Urothelium cell line (cell line): ENCODE results near the gene TIMP2.

Experiments used
- DNase-seq: peaks from one replicate; pipeline ENCODE4 v3.0.0; 2011; ENCODE audit warnings: low spot score, mixed read lengths
- FAIRE-seq: peaks from 2 replicates; lab custom pipeline; 2011; peaks lifted over from hg19 to GRCh38; lab: Jason Lieb, UNC

The TIMP2 gene

DNA sequence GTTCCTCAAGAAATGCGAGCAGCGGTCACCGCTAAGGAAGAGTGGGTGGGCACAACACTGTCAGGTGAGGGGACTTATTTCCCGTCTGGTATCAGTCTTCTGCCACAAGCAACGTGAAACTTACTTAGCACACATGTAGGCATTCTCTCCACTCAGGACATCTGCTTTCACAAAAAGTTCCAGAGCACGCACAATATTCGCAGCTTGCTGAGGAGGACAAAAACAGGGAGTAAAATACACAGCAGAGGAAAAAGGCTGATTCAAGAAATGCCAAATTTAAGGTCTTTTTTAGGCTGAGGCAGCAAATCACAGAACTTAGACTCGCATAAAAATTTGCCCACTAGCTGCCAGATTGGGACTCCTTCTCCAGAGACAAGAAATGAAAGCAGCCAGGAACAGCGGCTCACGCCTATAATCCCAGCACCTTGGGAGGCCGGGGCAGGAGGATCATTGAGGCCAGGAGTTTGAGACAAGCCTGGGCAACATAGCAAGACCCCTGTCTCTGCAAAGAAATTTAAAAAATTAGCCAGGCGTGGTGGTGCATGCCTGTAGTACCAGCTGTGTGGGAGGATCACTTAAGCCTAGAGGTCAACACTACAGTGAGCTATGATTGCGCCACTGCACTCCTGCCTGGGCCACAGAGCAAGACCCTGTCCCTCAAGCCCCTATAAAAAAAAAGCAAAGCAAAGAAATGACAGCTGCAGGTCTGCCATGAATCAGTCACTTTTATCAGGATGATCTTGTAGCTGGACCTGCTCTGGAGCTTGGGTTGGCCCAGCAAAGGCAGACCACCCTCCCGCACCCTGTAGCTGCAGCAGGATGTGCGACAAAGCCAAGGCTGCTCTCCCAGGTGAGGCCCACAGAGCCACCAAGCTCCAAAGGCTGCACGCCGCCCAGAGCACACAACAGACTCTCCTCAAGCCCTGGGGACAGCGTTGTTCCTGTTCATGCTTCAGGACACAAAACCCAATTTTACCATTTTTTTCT is 105.1 kb downstream of the TIMP2 start:
- no peak for DNase-seq
- FAIRE-seq = no peak

DNA sequence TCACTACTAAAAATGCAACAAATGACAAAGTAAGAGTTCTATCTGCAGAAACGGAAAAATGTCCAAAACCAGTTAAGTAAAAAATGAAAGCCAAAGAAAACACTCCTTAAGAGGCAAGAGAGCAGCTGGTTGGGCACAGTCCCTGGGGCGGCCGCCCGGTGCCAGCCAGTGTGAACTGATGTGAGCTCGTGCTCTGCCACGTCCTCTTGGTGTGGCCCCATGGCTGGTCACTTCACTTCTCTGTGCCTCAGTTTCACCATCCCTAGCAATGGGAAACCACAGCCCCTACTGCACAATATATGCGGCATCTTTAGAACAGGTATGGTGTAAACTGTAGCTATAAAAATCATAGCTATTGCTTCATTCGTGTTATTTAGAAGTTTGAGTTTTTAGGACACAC is 105.8 kb downstream of the TIMP2 start:
- FAIRE-seq = no peak
- DNase-seq = no peak

DNA sequence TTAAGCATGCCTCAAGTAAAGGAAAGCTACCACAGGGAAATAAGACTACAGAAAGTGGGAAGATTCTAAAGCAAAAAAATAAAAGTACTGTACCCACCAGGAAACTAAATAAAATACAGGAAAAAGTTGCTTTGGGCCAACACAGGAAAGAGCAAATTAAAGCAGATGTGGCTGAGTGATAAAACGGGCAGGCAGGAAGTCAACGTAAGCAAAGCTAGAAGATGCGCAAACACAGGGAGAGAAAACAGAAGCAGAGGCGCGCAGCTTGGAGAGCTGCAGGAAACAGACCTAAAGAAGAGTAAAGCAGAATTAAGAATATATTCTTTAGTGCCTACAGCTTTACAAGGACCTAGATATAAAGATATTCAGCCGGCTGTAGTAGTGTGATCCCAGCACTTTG is 106.3 kb downstream of the TIMP2 start:
- FAIRE-seq (no peak), DNase-seq (no peak)

DNA sequence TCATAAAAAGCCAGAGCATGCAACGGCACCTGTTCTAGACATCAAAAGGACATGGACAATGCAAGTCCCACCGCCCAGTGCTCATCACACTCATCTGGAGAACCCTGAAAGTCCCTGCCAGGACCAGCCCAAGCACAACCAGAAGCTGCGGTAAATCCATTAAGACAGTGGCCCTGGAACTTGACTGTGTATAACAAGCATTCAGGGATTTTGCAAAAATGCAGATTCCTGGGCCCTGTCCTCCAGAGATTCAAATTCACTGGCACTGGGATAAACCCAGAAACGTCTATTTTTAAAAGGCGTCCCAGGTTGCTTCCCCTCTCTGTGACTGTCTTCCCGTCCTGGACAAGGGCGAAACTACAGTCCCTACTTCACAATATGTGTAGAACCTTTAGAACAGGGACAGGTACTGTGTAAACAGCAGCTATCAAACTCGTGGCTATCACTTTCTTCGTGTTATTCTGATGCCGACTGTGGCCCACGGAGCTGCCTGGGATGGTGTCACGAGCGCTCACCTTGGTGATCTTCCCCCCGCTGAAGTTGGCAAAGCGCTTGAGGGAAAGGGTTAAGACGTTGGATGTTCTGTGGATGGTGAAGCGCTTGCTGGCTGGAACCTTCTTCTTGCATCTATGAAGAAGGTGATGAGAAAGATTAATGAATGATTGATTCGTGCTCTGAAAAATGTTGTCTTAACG is 106.9 kb downstream of the TIMP2 start:
- FAIRE-seq = no peak
- no peak for DNase-seq

DNA sequence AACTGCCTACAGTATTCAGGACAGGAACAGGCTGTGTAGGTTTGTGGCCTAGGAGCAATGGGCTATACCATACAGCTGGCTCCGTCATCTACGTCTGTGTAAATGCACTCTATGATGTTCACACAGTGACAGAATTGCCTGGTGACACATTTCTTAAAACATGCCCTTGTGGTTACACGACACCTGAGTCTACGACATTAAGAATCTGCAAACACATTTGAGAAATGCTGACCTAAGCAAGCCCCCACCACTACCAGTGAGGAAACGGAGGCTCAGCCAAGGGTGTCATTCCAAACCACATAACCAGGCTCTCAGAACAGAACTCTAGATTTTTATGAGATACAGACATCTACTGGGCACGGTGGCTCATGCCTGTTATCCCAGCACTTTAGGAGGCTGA is 108.1 kb downstream of the TIMP2 start:
- FAIRE-seq (peak; percentile 35), DNase-seq (no peak)

DNA sequence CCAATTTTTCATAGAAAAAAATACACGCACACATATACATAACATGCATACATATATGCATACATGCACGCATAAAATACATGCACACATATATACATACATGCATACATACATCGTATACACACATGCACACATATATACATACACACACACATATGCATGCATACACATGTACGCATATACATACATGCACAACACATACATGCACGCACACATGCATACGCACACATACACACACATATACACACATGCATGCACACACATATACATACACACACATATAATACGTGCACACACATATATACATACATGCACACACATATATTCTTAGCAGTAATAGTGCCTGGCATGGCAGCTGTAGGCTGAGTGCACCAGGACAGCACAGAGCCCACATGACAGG is 109.5 kb downstream of the TIMP2 start:
- no peak for DNase-seq
- peak; percentile 98 for FAIRE-seq

DNA sequence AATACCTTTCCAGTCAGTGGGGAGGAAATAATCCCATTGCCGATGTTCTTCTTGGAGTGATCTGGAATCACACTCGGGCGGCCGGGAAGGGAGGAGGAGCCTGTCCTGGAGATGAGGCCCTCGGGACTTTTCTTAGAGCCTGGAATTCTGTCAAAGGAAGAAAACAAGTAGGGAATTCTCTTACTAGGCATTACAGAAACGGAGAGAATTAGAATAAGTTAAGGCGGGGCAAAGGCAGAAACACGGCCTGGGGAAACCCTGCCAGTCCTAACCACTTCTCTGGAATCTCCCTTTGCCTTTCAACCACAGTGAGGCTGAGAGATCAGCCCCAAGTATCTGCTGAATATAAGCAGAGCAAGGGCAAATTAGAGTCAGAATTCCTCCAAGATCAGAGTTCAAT is 112.3 kb downstream of the TIMP2 start:
- FAIRE-seq = no peak

DNA sequence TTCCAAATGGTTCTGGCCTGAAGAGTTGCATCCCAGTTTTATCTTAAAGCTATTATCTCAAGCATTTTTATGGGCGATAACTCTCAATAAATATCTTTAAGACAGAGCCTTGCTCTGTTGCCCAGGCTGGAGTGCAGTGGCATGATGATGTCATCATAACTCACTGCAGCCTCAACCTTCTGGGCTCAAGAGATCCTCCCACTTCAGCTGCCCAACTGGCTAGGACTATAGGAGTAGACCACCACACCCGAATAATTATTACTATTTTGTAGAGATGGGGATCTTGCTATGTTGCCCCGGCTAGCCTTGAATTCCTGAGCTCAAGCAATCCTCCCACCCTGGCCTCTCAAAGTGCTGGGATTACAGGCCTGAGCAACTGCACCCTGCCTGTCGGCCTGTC is 117.0 kb downstream of the TIMP2 start:
- FAIRE-seq (no peak), DNase-seq (no peak)

More for the DNA sequence above, 112.3 kb downstream of the TIMP2 start:
- no peak for DNase-seq

DNA sequence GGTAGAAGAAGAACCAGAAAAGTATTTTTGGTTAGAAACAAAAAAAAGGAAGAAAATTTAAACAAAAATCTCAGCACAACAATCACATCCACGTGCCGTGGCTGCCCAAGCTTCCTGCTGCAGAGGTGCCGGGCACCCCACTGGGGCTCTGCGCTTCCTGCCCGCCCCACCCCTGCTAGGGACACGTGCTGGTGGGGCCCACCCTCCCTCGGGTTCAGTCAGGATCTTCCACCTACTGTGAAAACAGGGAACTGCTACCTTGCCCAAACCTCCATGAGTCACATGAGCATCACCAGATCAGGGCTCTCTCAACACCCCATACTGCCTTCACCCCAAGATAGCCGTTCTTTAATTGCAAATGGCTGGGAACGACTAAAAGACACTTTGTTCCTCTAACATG is 118.7 kb downstream of the TIMP2 start:
- no peak for FAIRE-seq

DNA sequence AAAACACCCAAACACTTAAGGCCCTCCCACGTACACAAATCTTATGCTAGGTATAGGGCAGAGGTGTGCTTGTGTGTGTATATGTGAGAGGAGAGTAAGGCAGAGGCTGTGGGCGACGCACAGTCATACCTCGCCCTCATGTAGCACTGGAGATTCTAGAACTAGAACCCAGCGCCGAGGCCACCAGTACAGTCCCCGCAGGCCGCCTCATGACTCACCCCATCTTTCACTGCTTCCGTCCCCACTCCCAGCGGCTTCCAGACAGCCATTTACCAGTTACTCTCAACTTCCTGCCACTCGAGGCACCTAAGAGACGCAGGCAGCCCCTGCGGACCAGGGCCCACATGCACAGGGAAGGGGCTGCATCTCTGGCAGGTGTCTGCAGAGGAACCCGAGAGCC is 119.9 kb downstream of the TIMP2 start:
- FAIRE-seq (no peak), DNase-seq (no peak)

More for the DNA sequence above, 118.7 kb downstream of the TIMP2 start:
- DNase-seq = no peak

DNA sequence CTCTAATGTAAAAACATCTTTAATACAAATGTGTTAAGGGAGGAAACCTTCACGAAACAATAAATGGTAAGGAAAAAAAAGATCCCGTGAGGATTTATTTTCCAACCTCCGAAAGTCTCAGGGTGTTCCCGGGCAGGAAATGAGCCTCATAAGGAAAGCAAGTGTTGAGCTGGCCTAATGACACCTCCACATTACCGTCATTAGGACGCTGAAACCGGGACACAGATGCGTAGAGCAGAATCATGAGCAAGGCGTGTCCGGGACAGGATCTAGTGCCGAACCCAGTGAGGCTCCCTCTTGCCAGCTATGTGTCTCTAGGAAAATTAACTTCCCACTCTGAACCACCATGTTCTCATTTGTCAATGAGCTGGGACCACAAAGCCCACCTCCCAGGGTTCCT is 120.4 kb downstream of the TIMP2 start:
- FAIRE-seq (peak; percentile 27), DNase-seq (no peak)

DNA sequence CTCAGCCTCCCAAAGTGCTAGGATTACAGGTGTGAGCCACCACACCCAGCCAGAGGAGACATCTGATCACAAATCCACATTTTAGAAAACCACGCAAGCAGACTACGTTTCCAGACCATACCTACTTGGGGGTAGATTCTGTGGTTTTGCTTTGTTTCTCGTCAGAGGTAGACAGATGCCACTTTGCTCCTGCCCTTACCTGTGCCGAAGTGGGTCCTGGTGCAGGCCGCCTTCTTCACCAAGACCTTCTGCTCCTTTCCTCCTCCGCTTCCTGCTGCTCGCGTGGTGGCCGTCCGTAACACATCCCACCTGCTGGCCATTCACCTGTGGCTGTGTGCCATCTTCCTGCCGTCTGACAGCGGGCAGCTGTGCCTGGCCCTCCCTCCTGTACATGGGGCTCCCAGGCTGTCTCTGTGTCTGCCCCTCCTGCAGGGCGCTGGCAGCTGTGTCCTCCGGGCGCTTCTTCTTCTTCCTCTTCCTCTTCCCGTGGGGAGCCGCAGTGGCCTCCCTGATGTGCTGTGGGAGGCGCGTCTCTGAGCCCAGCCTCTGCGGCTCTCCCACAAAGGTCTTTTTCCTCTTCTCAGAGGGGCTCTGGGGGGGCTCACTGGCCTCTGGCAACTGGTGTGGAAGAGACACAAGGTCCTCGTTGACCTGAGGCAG is 121.9 kb downstream of the TIMP2 start:
- FAIRE-seq (peak; percentile 76), DNase-seq (no peak)
